Measurements from ENCODE around the gene OSBPL7.

DNA sequence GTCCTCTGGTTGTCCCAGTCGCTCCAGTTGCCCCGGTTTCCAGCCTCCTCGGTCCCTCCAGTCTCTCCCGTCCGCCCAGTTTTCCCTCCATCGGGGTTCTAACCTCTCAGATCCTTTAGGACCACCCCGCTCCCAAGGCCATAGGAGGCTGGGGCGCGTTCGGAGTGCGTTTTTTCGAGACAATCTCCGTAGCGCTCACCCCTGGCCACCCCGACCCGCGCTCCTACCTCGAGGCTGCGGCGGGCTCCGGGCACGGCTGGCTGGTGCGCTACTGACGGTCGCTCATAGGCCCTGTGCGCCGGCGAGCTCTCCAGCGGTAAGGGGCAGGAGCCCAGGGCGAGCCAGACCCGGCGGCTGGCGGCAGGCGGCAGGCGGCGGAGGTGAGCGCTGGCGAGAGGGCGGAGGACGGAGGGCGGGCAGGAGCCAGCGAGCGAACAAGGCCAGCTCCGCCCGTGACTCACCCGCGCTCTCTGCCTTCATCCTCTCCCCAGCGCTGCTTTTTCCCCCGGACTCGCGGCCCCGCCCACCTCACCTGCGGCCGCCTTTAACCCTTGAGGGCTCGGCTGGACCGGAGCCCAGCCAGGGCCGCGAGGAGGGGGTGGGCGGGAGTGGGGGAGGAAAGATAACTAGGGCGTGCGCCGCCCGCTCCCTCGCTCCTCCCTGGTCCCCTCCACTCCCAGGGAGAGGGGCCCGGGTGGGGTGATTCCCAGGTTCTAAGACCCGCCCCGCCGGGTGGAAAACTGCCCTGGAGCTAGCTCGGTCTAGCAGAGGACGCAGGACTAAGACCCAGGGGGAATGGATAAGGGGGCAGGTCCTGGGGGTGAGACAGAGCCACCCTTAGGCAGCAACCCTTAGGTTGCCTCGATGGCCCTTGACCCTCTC, 29.3 kb upstream of the OSBPL7 start, which contains the start of gene SP6:
- TF ChIP-seq POLR2A (IDR thresholded peaks at IDR 0.05; ENCODE audit: low read depth, low read length) (no peak), POLR2AphosphoS5 (IDR thresholded peaks at IDR 0.05; ENCODE audit: low read depth, low read length) (no peak), POU2F2 (IDR thresholded peaks at IDR 0.05; ENCODE audit: low read depth, low read length) (no peak)

Data from GM12891 (cell line).